Transverse colon (tissue), 4 donors: ENCODE measurements around the gene AUNIP. TPM values are rescaled to one million over a fixed set of nuclear protein-coding genes. Genes with fewer than 3 reads are reported as not detected.

Source experiments
- DNase-seq: peaks from one replicate; pipeline ENCODE4 v3.0.0-alpha.2; 2019
- H3K27ac ChIP-seq, 4 donors: fragments of 200-600 bp; sonication (generic); 2 replicates each; pipeline ENCODE4 v1.5.1; 2016 to 2018; ENCODE audit warnings: inconsistent platforms in 4 of 4
- H3K27me3 ChIP-seq: fragments of 200-600 bp; sonication (generic); 2 replicates; pipeline ENCODE4 v1.5.1; 2017; ENCODE audit warnings: inconsistent platforms
- H3K36me3 ChIP-seq, 4 donors: fragments of 200-600 bp; sonication (generic); 2 replicates each; pipeline ENCODE4 v1.5.1; 2017 to 2019; ENCODE audit warnings: inconsistent platforms in 4 of 4
- H3K4me1 ChIP-seq, 4 donors: fragments of 200-600 bp; sonication (generic); 2 replicates each; pipeline ENCODE4 v1.5.1; 2017 to 2020; ENCODE audit warnings: inconsistent platforms in 4 of 4
- H3K4me3 ChIP-seq, 4 donors: fragments of 200-600 bp; sonication (generic); 1 replicate in 1 of 4; 2 replicates in 3 of 4; pipeline versions ENCODE4 v1.5.1 to v1.6.1; 2017 to 2019; ENCODE audit warnings: inconsistent platforms in 4 of 4
- H3K9me3 ChIP-seq, 2 donors: fragments of 200-600 bp; sonication (generic); 2 replicates each; pipeline ENCODE4 v1.5.1; 2017 to 2019; ENCODE audit warnings: inconsistent platforms in 2 of 2
- CTCF ChIP-seq, 5 experiments: fragments of 200-600 bp in 3 of 5; fragments of 450-650 bp in 2 of 5; sonication (generic) in 3 of 5; IDR thresholded peaks; 1 replicate in 2 of 5; 2 replicates in 3 of 5; pipeline ENCODE4 v1.5.1; 2016 to 2017; ENCODE audit warnings: antibody characterized with exemption in 5 of 5, inconsistent platforms in 3 of 5, mild to moderate bottlenecking in 2 of 5, moderate library complexity in 1 of 5
- EP300 ChIP-seq: sonication (generic); formaldehyde crosslinking; IDR thresholded peaks from one replicate; pipeline ENCODE4 v1.6.1; 2017; ENCODE audit warnings: antibody characterized with exemption, low read depth
- POLR2A ChIP-seq: fragments of 450-650 bp; IDR thresholded peaks from one replicate; pipeline ENCODE4 v1.6.1; 2016; ENCODE audit warnings: antibody characterized with exemption, mild to moderate bottlenecking, moderate library complexity
- POLR2AphosphoS5 ChIP-seq, 3 donors: sonication (generic); formaldehyde crosslinking; IDR thresholded peaks; one replicate each; pipeline ENCODE4 v1.6.1; 2016; ENCODE audit warnings: antibody characterized with exemption in 3 of 3
- WGBS, 2 donors: methylation state at CpG; one replicate each; pipeline ENCODE4 v1.1.5; 2018; ENCODE audit warnings: low coverage in 1 of 2; 5-methylcytosine and 5-hydroxymethylcytosine counted together
- in situ Hi-C, 4 donors: fragments of 200-750 bp; cut with MboI; loops; one replicate each; pipeline versions ENCODE4 v1.15.0 to v1.15.1; 2017; ENCODE audit warnings: low sequenced_read_pairs in 3 of 4, low pct_ligation_motif_present in 1 of 4, low pct_unique_long_range_greater_than_20kb in 1 of 4
- intact Hi-C: fragments of 100-400 bp; cut with DNase I; formaldehyde crosslinking; loops from one replicate; pipeline ENCODE4 v1.15.1; 2023; ENCODE audit warnings: low total_unique reads
- total RNA-seq, 4 donors: library from RNA; depleted of rRNA; stranded (reverse); fragments of >200 nt; gene quantifications; one replicate each; pipeline ENCODE4 v1.1.0, GENCODE V29; 2016

AUNIP gene
- total RNA-seq, 4 donors from 2014 or later, result 0.41 TPM; not detected in 3

GRCh38 chr1:25870614-25871013 lies 11.4 kb upstream of the AUNIP start:
- no peak overlapping the region for H3K27ac ChIP-seq
- no peaks in the 10 kb centered on the region for H3K36me3 ChIP-seq
- peaks cover 15 to 51% (median 43%) of the 10 kb centered on the region in 4 donors for H3K4me1 ChIP-seq
- DNase-seq, result no peak
- 78 to 82% methylated on average over 1 of the region's 1 CpG for WGBS, 2 donors
- no peak overlapping the region for H3K4me3 ChIP-seq
- in situ Hi-C loops (no loop called here), intact Hi-C loops (no loop called here)
- no peaks in the 10 kb centered on the region for H3K27me3 ChIP-seq
- no peaks in the 10 kb centered on the region for H3K9me3 ChIP-seq
- no peak for TF ChIP-seq CTCF (IDR thresholded peaks at IDR 0.05)
- TF ChIP-seq POLR2AphosphoS5 (IDR thresholded peaks at IDR 0.05), result no peak
- TF ChIP-seq EP300, result no peak
- TF ChIP-seq POLR2A, result no peak

- intact Hi-C loops (no loop called here), in situ Hi-C loops (no loop called here)
- Histone ChIP-seq H3K4me1 (peaks cover 15 to 50% (median 41%) of the 10 kb centered on the region in 4 donors), H3K27me3 (no peaks in the 10 kb centered on the region), H3K27ac (no peak overlapping the region), H3K36me3 (no peaks in the 10 kb centered on the region), H3K9me3 (no peaks in the 10 kb centered on the region), H3K4me3 (no peak overlapping the region)
- TF ChIP-seq POLR2A (no peak), EP300 (no peak), CTCF (IDR thresholded peaks at IDR 0.05) (no peak), POLR2AphosphoS5 (IDR thresholded peaks at IDR 0.05) (no peak)
- no peak for DNase-seq
- WGBS, 2 donors, result 50 to 74% methylated on average over 2 to 6 of the region's 6 CpGs
These were observed 10.8 kb upstream of the AUNIP start for GRCh38 chr1:25869909-25870606.

- H3K27ac ChIP-seq, result peak overlapping the region in 1 of 4 donors; percentile 62
- no peaks in the 10 kb centered on the region for H3K27me3 ChIP-seq
- WGBS, 2 donors, result 47 to 50% methylated on average over 6 to 9 of the region's 9 CpGs
- TF ChIP-seq CTCF (IDR thresholded peaks at IDR 0.05) (no peak), EP300 (no peak), POLR2AphosphoS5 (IDR thresholded peaks at IDR 0.05) (no peak), POLR2A (no peak)
- no peaks in the 10 kb centered on the region for H3K9me3 ChIP-seq
- no peak overlapping the region for H3K4me3 ChIP-seq
- intact Hi-C loops, result no loop called here
- H3K36me3 ChIP-seq, result no peaks in the 10 kb centered on the region
- in situ Hi-C loops, result no loop called here
- H3K4me1 ChIP-seq, result peaks cover 7 to 26% (median 22%) of the 10 kb centered on the region in 4 donors
- DNase-seq, result no peak
These were observed 8.1 kb upstream of the AUNIP start for GRCh38 chr1:25867210-25867991.

GRCh38 chr1:25866288-25866687 lies 7.0 kb upstream of the AUNIP start:
- WGBS, 2 donors, result 33 to 68% methylated on average over 1 of the region's 1 CpG
- H3K4me1 ChIP-seq, result peaks cover 0 to 17% (median 14%) of the 10 kb centered on the region in 4 donors
- TF ChIP-seq POLR2A (no peak), EP300 (no peak), CTCF (IDR thresholded peaks at IDR 0.05) (no peak), POLR2AphosphoS5 (IDR thresholded peaks at IDR 0.05) (no peak)
- no peaks in the 10 kb centered on the region for H3K9me3 ChIP-seq
- H3K36me3 ChIP-seq, result no peaks in the 10 kb centered on the region
- no peak overlapping the region for H3K27ac ChIP-seq
- no peaks in the 10 kb centered on the region for H3K27me3 ChIP-seq
- no peak for DNase-seq
- in situ Hi-C loops (no loop called here), intact Hi-C loops (no loop called here)
- no peak overlapping the region for H3K4me3 ChIP-seq
